Stomach smooth muscle (tissue), 2 donors: ENCODE results near the gene SARDH.
"Not testable (repeated sequence)": the region's sequence is repeated elsewhere in the genome, so short reads cannot be mapped to it uniquely, and the experiment has no call there.

Experiments
- H3K27ac ChIP-seq: one replicate; pipeline ENCODE4 v1.7.0; 2013; ENCODE audit warnings: mild to moderate bottlenecking, low read length, inconsistent platforms
- H3K27me3 ChIP-seq, 2 donors: one replicate each; pipeline ENCODE4 v1.7.0; 2013; ENCODE audit warnings: low read length in 2 of 2; ENCODE audit not compliant: insufficient read depth in 2 of 2, control insufficient read depth in 1 of 2
- H3K36me3 ChIP-seq, 2 donors: one replicate each; pipeline ENCODE4 v1.7.0; 2013; ENCODE audit warnings: low read length in 2 of 2; ENCODE audit not compliant: control insufficient read depth in 2 of 2, insufficient read depth in 2 of 2
- H3K4me1 ChIP-seq: one replicate; pipeline ENCODE4 v1.7.0; 2013; ENCODE audit warnings: low read length; ENCODE audit not compliant: control insufficient read depth, insufficient read depth
- H3K4me3 ChIP-seq, 2 donors: one replicate each; pipeline ENCODE4 v1.7.0; 2013; ENCODE audit warnings: low read length in 2 of 2
- H3K9ac ChIP-seq, 2 donors: one replicate each; pipeline ENCODE4 v1.7.0; 2013; ENCODE audit warnings: low read length in 2 of 2, mild to moderate bottlenecking in 1 of 2
- H3K9me3 ChIP-seq, 2 donors: one replicate each; pipeline ENCODE4 v1.7.0; 2013; ENCODE audit warnings: low read length in 2 of 2; ENCODE audit not compliant: control insufficient read depth in 2 of 2
- donor health status: healthy.
- donor health status: Pancreatic carcinoma.

The SARDH gene

DNA sequence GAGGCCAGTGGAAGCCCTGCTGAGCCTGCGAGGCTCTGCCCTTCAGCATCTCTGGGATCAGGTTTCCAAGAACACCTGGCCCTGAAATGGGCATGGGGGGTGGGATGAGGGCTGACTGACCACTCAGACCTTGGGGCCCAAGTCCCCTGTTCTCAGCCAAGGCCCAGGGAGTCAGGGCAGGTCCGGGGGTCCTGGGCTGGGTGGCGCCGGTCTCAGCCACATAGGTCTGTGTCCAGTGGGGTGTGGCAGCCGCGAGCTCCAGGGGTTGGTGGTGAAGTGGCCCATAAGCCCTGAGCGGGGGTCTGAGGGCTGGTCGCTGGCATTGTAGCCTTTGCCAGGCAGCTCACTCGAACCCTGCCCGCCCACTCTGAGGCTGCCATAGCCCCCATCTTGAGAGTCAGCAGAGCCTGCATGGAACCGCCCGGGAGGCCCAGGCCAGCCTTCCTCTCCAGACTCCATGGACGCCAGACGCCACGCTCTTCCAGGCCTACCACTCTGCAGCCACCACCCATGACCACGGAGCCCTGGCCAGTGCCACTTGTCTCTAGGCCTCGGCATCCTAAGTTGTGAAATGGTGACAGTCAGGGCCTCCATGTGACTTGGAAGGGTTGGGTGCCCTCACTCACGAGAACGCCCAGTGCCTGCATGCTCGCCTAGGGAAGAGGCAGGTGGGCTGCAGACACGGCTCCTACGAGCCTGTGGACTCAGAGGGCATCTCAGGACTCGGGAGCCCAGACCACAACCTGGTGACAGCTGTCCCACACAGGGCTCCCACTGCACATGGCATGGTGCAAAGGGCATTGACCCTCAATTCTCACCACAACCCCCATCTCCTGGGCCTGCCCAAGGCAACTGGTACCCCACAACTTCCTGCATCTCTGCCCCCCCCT lies 108.7 kb downstream of the SARDH start:
- no peak overlapping the region for H3K9ac ChIP-seq
- no peaks in the 10 kb centered on the region for H3K4me1 ChIP-seq
- H3K27me3 ChIP-seq = peaks cover 5 to 8% of the 10 kb centered on the region in 2 donors
- no peak overlapping the region for H3K4me3 ChIP-seq
- peaks cover 0 to 5% of the 10 kb centered on the region in 2 donors for H3K9me3 ChIP-seq
- H3K36me3 ChIP-seq = no peaks in the 10 kb centered on the region
- H3K27ac ChIP-seq = no peak overlapping the region

DNA sequence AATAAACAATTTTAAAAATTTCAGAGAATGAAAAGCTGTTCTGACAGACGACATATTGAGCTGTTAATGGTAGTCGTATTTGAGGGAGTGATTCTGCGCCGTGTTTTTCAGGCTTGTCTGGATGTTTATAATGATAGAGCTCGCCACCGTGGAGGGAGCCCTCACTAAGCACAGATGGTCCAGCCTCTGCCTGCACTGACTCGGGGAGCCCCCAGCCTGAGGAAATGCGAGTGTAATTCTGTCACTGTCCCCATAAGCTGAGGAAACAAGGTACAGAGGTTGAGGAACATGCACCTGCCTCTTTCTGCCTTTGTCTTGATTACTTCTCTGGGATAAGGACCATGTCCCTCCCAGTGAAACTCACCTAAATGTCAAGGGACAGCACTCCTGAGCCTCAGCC lies 109.4 kb downstream of the SARDH start:
- Histone ChIP-seq H3K4me1 (no peaks in the 10 kb centered on the region), H3K9me3 (peaks cover 0 to 5% of the 10 kb centered on the region in 2 donors), H3K36me3 (no peaks in the 10 kb centered on the region), H3K27ac (no peak overlapping the region), H3K9ac (no peak overlapping the region), H3K4me3 (no peak overlapping the region), H3K27me3 (peaks cover 0 to 4% of the 10 kb centered on the region in 2 donors)

DNA sequence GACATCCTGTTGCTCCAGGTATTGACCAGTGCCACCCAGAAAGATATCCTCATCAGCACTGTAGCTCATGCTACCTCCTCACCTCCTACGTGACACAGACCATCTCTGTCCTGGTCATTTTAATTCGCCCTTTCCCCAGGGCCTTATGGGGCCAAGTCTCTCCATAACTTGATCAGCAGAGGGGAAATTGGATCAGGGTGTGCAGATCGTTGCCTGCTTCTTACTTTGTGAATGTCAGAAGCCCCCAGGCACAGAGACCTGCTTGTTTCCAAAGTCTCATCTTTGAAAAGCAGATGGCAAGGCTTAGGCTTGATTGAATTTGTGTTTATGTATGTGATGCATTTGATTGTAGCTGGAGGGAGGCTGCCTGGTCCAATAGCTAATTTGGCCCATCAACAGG lies 110.8 kb downstream of the SARDH start:
- no peak overlapping the region for H3K9ac ChIP-seq
- H3K9me3 ChIP-seq = peaks cover 0 to 5% of the 10 kb centered on the region in 2 donors
- no peak overlapping the region for H3K27ac ChIP-seq
- H3K27me3 ChIP-seq = peaks cover 0 to 7% of the 10 kb centered on the region in 2 donors
- no peaks in the 10 kb centered on the region for H3K36me3 ChIP-seq
- no peak overlapping the region for H3K4me3 ChIP-seq
- no peaks in the 10 kb centered on the region for H3K4me1 ChIP-seq

DNA sequence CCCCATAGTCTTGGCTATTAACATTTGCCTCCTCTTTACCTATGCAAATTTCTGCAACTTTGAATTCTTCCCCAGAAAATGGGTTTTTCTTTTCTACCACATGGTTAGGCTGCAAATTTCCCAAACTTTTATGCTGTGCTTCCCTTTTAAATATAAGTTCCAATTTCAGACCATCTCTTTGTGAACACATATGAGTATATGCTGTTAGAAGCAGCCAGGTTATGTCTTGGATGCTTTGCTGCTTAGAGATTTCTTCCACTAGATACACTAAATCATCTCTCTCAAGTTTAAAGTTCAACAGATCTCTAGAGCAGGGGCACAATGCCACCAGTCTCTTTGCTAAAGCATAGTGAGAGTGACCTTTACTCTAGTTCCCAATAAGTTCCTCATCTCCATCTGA lies 112.1 kb downstream of the SARDH start:
- not testable (repeated sequence) for H3K4me1 ChIP-seq, H3K9ac ChIP-seq, H3K9me3 ChIP-seq, H3K27ac ChIP-seq, H3K36me3 ChIP-seq, H3K27me3 ChIP-seq, H3K4me3 ChIP-seq

DNA sequence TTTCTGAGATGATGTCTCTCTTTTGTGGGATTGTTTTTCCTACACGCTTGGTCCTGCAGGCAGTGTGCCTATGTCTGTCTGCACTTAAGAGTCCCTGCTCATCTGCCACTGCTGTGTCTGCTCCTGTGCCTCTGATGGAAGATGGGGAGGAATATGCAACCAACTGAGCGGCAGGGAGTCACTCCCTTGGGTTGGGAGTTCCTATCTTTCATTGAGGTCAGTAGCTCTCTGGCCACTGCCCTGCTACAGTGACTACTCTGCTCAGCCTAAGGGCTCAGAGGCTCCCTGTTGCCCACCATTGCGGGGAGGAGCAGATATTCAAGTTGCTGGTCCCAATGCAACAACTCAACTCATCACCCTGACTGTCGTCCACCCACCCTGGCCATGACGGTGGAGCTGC lies 115.6 kb downstream of the SARDH start:
- Histone ChIP-seq H3K4me3 (no peak overlapping the region), H3K9ac (no peak overlapping the region), H3K27me3 (peaks cover 0 to 7% of the 10 kb centered on the region in 2 donors), H3K4me1 (no peaks in the 10 kb centered on the region), H3K36me3 (no peaks in the 10 kb centered on the region), H3K27ac (no peak overlapping the region), H3K9me3 (peaks cover 0 to 5% of the 10 kb centered on the region in 2 donors)

DNA sequence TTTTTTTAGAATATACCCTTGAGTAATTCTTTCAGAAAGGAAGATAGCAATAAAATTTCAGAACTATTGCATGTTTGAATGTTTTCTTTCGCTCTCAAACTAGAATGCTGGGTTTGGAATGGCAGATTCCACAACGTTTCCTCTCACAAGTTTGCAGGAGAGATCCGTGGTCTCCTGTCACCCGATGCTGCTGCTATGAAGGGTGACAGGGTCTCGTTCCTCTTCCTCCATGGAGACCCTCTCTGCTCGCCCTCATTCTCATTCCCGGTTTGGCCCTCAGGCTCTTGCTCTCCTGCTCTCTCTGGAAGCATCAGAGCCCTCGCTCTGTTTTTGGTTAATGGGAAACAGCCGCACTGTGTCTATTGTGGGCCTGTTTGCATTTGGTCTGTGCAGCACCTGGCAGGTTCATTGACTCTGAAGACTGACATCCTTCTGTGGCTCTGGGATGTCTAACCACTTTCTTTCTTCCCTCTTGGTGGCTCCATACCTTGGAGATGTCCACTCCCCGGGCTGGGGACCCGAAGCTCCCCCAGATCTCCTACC lies 116.4 kb downstream of the SARDH start:
- Histone ChIP-seq H3K9ac (no peak overlapping the region), H3K27ac (no peak overlapping the region), H3K4me1 (no peaks in the 10 kb centered on the region), H3K4me3 (no peak overlapping the region), H3K36me3 (no peaks in the 10 kb centered on the region), H3K27me3 (peaks cover 0 to 14% of the 10 kb centered on the region in 2 donors), H3K9me3 (peaks cover 0 to 5% of the 10 kb centered on the region in 2 donors)

DNA sequence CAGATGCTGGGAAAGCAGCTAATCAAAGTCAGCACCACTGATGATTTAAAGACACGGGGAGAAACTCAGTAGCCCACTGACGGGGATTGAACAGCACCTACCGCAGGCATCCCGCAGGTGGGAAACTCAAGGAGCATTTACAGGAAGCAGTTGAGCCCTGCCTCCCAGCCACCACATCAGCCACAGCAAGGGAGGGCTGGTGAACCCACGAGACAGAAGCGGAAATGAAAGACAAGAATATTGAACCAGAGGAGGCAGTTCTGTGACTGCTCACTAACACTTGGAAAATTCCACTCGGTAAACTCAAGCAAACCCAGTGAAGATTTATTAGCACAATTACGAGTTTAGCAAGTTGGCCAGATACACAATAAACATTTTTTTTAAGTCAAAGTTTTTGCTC lies 118.4 kb downstream of the SARDH start:
- H3K27ac ChIP-seq = no peak overlapping the region
- H3K4me3 ChIP-seq = no peak overlapping the region
- H3K9ac ChIP-seq = no peak overlapping the region
- H3K9me3 ChIP-seq = no peaks in the 10 kb centered on the region
- no peaks in the 10 kb centered on the region for H3K36me3 ChIP-seq
- peaks cover 13 to 27% of the 10 kb centered on the region in 2 donors for H3K27me3 ChIP-seq
- H3K4me1 ChIP-seq = no peaks in the 10 kb centered on the region

DNA sequence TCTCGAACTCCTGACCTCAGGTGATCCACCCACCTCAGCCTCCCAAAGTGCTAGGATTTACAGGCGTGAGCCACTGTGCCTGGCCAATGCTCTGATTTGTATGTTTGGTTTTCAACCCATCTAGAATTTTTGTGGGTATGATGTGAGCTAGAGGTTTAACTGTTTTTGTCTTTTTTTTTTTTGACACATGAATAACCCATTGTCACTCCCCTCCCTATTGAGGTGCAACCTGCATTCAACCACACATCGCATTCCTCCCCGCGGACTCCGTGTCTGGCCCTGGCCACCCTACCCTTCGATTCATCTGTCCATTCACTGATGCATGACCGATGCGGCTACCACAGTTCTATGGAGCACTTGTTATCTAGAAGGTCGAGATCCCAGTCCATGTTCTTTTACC lies 119.4 kb downstream of the SARDH start:
- H3K36me3 ChIP-seq = no peaks in the 10 kb centered on the region
- H3K4me3 ChIP-seq = no peak overlapping the region
- no peak overlapping the region for H3K27ac ChIP-seq
- H3K27me3 ChIP-seq = peaks cover 13 to 31% of the 10 kb centered on the region in 2 donors
- no peaks in the 10 kb centered on the region for H3K4me1 ChIP-seq
- no peak overlapping the region for H3K9ac ChIP-seq
- H3K9me3 ChIP-seq = no peaks in the 10 kb centered on the region

DNA sequence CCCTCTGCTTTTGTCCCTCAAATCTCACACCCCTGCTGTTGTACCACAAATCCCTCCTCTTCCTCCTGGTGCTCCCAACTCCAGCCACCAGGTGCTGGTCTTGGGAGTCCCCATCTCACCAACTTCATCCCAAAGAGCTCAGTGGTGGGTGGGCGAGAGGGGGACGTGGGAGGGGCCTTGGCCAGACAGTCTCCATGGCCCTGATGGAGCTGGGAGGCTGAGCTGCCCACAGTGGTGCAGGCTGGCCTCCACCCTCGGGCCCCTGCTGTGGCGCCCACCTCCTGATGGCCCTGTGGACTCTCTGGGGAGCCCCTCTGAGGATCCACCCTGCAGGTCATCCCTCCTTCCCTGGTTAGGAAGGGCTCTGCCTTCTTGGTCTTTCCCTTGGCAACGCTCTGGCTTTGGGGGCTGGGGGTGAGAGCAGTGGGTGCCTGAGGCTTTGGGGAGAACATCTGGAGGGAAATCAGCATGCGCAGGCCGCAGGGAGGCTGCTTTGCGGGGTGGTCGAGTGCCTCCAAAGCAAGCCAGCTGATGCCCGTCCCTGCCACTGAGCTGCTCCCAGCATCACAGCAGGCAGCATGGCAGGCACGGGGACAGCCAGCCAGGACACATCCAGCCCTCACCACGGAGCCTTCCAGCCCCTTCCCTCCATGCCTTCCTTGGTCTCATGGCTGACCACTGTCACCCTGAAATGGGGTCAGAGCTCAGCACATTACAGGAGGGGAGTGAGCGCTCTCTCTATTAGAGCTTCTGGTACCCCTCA lies 121.3 kb downstream of the SARDH start:
- Histone ChIP-seq H3K27ac (no peak overlapping the region), H3K9ac (no peak overlapping the region), H3K9me3 (no peaks in the 10 kb centered on the region), H3K27me3 (peaks cover 18 to 41% of the 10 kb centered on the region in 2 donors), H3K4me1 (no peaks in the 10 kb centered on the region), H3K36me3 (no peaks in the 10 kb centered on the region), H3K4me3 (no peak overlapping the region)

DNA sequence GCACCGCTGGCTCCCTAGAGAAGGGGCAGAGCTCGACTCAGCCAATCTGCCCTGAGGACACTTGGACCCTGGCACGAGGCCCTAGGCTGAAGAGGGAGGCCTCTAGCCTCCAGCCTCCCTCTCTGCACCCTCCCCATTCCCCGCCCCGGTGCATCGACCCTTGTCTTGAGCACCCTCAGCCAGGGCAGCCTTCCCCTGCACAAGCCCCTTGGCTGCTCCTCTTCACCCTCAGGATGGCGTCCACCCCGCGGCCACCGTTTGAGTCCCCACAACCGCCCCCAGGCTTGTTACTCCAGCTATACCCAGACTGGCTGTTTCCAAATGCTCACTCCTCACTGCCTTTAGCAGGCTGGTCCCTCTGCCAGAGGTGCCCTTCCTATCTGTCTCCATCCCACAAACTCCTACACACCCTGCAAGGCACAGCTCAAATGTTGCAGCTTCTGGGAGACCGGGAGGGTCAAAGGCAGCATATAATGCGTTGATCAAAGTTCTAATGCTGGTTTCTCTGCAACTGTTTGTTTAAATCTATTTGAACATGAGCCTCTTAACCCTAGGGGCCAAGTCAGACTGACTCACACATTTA lies 122.5 kb downstream of the SARDH start:
- Histone ChIP-seq H3K27ac (no peak overlapping the region), H3K9me3 (no peaks in the 10 kb centered on the region), H3K27me3 (peaks cover 27 to 47% of the 10 kb centered on the region in 2 donors), H3K4me1 (no peaks in the 10 kb centered on the region), H3K9ac (no peak overlapping the region), H3K36me3 (no peaks in the 10 kb centered on the region), H3K4me3 (no peak overlapping the region)
